Hepatocyte (in vitro differentiated cells): Measurements from ENCODE around the gene AMPH.

Experiments used
- EZH2 ChIP-seq: fragments of 200-600 bp; sonication (generic); IDR thresholded peaks from 2 replicates; pipeline ENCODE4 v1.6.1; 2016; ENCODE audit warnings: antibody characterized with exemption, mild to moderate bottlenecking, borderline replicate concordance
- TF ChIP-seq, protein P1 (sequence below): fragments of 200-600 bp; sonication (generic); IDR thresholded peaks from 2 replicates; pipeline ENCODE4 v1.5.1; 2016; ENCODE audit warnings: antibody characterized with exemption, mild to moderate bottlenecking; ENCODE audit not compliant: poor library complexity

DNA sequence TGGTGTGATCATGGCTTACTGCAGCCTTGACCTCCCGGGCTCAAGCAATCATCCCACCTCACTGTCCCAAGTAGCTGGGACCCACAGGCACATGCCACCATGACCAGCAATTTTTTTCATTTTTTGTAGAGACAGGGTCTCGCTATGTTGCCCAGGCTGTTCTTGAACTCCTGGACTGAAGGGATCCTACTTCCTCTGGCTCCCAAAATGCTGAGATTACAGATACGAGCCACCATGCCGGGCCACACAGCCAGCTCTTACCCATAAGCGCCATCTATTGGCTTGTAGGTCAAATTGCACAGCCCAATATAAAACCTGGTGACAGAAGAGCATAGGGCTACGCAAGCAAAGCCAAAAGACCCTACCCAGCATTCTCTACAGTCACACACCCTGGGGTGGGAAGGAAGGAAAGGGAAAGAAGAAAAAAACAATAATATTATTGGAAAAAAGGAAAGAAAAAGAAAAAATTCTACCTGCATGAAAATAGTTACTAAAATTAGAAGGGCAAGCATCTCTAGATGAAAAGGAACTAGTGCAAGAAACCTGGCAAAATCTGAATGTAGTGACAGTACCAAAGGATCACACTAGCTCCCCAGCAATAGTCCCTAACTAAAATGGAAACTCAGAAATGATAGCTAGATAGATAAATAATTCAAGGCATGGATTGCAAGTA lies 29.4 kb upstream of the AMPH start:
- TF ChIP-seq, protein P1, sequence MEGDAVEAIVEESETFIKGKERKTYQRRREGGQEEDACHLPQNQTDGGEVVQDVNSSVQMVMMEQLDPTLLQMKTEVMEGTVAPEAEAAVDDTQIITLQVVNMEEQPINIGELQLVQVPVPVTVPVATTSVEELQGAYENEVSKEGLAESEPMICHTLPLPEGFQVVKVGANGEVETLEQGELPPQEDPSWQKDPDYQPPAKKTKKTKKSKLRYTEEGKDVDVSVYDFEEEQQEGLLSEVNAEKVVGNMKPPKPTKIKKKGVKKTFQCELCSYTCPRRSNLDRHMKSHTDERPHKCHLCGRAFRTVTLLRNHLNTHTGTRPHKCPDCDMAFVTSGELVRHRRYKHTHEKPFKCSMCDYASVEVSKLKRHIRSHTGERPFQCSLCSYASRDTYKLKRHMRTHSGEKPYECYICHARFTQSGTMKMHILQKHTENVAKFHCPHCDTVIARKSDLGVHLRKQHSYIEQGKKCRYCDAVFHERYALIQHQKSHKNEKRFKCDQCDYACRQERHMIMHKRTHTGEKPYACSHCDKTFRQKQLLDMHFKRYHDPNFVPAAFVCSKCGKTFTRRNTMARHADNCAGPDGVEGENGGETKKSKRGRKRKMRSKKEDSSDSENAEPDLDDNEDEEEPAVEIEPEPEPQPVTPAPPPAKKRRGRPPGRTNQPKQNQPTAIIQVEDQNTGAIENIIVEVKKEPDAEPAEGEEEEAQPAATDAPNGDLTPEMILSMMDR = peak; percentile 46
- no peak for TF ChIP-seq EZH2
